Endothelial cell of umbilical vein (primary cell): ENCODE measurements around the gene FOXB1. TPM values are rescaled to one million over a fixed set of nuclear protein-coding genes. Genes with fewer than 3 reads are reported as not detected.

Experiments used
- BruUV-seq: library from RNA; stranded (reverse); fragments of 400-500 nt; replicated peaks from 2 replicates; lab custom pipeline; 2021; lab: Mats Ljungman, UMichigan
- CTCF ChIA-PET: fragments of 300-600, 350-600 bp; sonication (Branson Sonifier 250); formaldehyde crosslinking; loops from one replicate; lab custom pipeline; 2021; ENCODE audit warnings: antibody characterized with exemption, inconsistent platforms; lab: Charles Lee
- POLR2A ChIA-PET: fragments of 300-600, 350-600 bp; sonication (Branson Sonifier 250); formaldehyde crosslinking; loops from one replicate; lab custom pipeline; 2021; ENCODE audit warnings: antibody characterized with exemption, inconsistent platforms; lab: Charles Lee
- DNase-seq: peaks from one replicate; pipeline ENCODE4 v3.0.0-alpha.2; 2011; ENCODE audit warnings: low read depth, low spot score
- FAIRE-seq: peaks from 2 replicates; lab custom pipeline; 2011; peaks lifted over from hg19 to GRCh38; lab: Jason Lieb, UNC
- H2AFZ ChIP-seq: 2 replicates; pipeline ENCODE4 v1.6.0; 2012; ENCODE audit warnings: low read depth, low read length, control low read depth, inconsistent platforms
- H3K27ac ChIP-seq: 2 replicates; pipeline ENCODE4 v1.5.1; 2011; ENCODE audit warnings: low read depth, mild to moderate bottlenecking, control low read depth, low read length, moderate library complexity; ENCODE audit not compliant: insufficient read depth
- H3K27me3 ChIP-seq, 2 experiments: 2 replicates each; pipeline versions ENCODE4 v1.6.0 to v1.6.1; 2011; ENCODE audit warnings: low read length in 2 of 2, mixed read lengths in 1 of 2; ENCODE audit not compliant: control insufficient read depth in 2 of 2, insufficient read depth in 2 of 2
- H3K36me3 ChIP-seq, 2 experiments: 2 replicates in 1 of 2; 3 replicates in 1 of 2; pipeline ENCODE4 v1.5.1; 2011; ENCODE audit warnings: low read length in 2 of 2, mild to moderate bottlenecking in 1 of 2, moderate library complexity in 1 of 2; ENCODE audit not compliant: control insufficient read depth in 2 of 2, insufficient read depth in 2 of 2; ENCODE audit errors: extremely low read depth in 1 of 2
- H3K4me1 ChIP-seq: 3 replicates; pipeline ENCODE4 v1.5.1; 2011; ENCODE audit warnings: mild to moderate bottlenecking, low read length; ENCODE audit not compliant: control insufficient read depth, insufficient read depth; ENCODE audit errors: extremely low read depth
- H3K4me2 ChIP-seq: 2 replicates; pipeline ENCODE4 v1.6.1; 2011; ENCODE audit warnings: low read length, control low read depth, mixed read lengths; ENCODE audit not compliant: insufficient read depth
- H3K4me3 ChIP-seq, 3 experiments: fragments of 200-600 bp in 1 of 3; sonication (generic), shearing (Covaris generic) in 1 of 3; replicated peaks in 1 of 3; 2 replicates each; pipeline ENCODE4 v1.5.1; 2011 to 2016; ENCODE audit warnings: control low read depth in 3 of 3, low read length in 3 of 3, mild to moderate bottlenecking in 2 of 3, inconsistent platforms in 1 of 3, low read depth in 1 of 3, moderate library complexity in 1 of 3; ENCODE audit not compliant: insufficient read depth in 1 of 3
- H3K79me2 ChIP-seq: 2 replicates; pipeline ENCODE4 v1.6.0; 2012; ENCODE audit warnings: low read length, inconsistent platforms; ENCODE audit not compliant: control insufficient read depth, insufficient read depth
- H3K9ac ChIP-seq: replicated peaks from 2 replicates; pipeline ENCODE3; 2011; ENCODE audit warnings: low read length, control low read depth; ENCODE audit not compliant: insufficient read depth; ENCODE audit errors: extremely low read depth
- H3K9me1 ChIP-seq: replicated peaks from 3 replicates; pipeline ENCODE4 v1.6.0; 2011; ENCODE audit warnings: mild to moderate bottlenecking, low read length; ENCODE audit not compliant: control insufficient read depth, insufficient read depth; ENCODE audit errors: extremely low read depth
- H3K9me3 ChIP-seq: replicated peaks from 2 replicates; pipeline ENCODE4 v1.5.1; 2012; ENCODE audit warnings: low read length, inconsistent platforms; ENCODE audit not compliant: control insufficient read depth, insufficient read depth
- H4K20me1 ChIP-seq: replicated peaks from 2 replicates; pipeline ENCODE3; 2011; ENCODE audit warnings: mild to moderate bottlenecking, low read length; ENCODE audit not compliant: control insufficient read depth, insufficient read depth; ENCODE audit errors: extremely low read depth
- CTCF ChIP-seq, 2 donors: IDR thresholded peaks; 1 replicate in 1 of 2; 2 replicates in 1 of 2; pipeline ENCODE4 v1.5.1; 2011; ENCODE audit warnings: low read length in 2 of 2, mild to moderate bottlenecking in 2 of 2, moderate library complexity in 2 of 2, control low read depth in 1 of 2, inconsistent platforms in 1 of 2, low read depth in 1 of 2; ENCODE audit not compliant: insufficient read depth in 1 of 2; ENCODE audit errors: extremely low read depth in 1 of 2
- EZH2 ChIP-seq: IDR thresholded peaks from 2 replicates; pipeline ENCODE4 v1.6.1; 2012; ENCODE audit warnings: borderline replicate concordance, low read depth, mild to moderate bottlenecking, moderate library complexity, low read length, inconsistent platforms; ENCODE audit not compliant: severe bottlenecking
- FOS ChIP-seq: IDR thresholded peaks from 2 replicates; pipeline ENCODE4 v1.6.1; 2011; ENCODE audit warnings: mild to moderate bottlenecking, low read length, moderate library complexity, borderline replicate concordance; ENCODE audit not compliant: insufficient read depth
- GATA2 ChIP-seq: IDR thresholded peaks from 2 replicates; pipeline ENCODE4 v1.7.0; 2011; ENCODE audit warnings: low read depth, mild to moderate bottlenecking, moderate library complexity, mixed read lengths, low read length; ENCODE audit not compliant: insufficient read length, insufficient read depth
- JUN ChIP-seq: IDR thresholded peaks from 2 replicates; pipeline ENCODE4 v1.6.1; 2011; ENCODE audit warnings: borderline replicate concordance, low read depth; ENCODE audit not compliant: insufficient read length, insufficient read depth
- MAX ChIP-seq: IDR thresholded peaks from 2 replicates; pipeline ENCODE4 v1.6.1; 2011; ENCODE audit not compliant: insufficient read depth, insufficient read length
- MYC ChIP-seq: IDR thresholded peaks from one replicate; pipeline ENCODE4 v1.6.1; 2011; ENCODE audit warnings: mild to moderate bottlenecking, low read depth, low read length
- POLR2A ChIP-seq: IDR thresholded peaks from 2 replicates; pipeline ENCODE4 v1.6.1; 2012; ENCODE audit warnings: low read depth, mild to moderate bottlenecking, control low read depth, low read length
- POLR2AphosphoS5 ChIP-seq: IDR thresholded peaks from 2 replicates; pipeline ENCODE4 v1.6.1; 2012; ENCODE audit warnings: low read depth, mild to moderate bottlenecking, control low read depth, low read length, moderate library complexity; ENCODE audit not compliant: insufficient read depth
- dilution Hi-C: fragments of 300-500 bp; cut with MboI; formaldehyde crosslinking; loops from one replicate; pipeline ENCODE4 v1.15.0; 2019; ENCODE audit warnings: low sequenced_read_pairs; ENCODE audit not compliant: extremely low pct_ligation_motif_present
- intact Hi-C: fragments of 100-400 bp; cut with micrococcal nuclease; formaldehyde crosslinking; loops from one replicate; pipeline ENCODE4 v1.10.0; 2022
- polyA plus RNA-seq, 4 experiments: library from polyadenylated mRNA; depleted of rRNA in 3 of 4; stranded (reverse) in 3 of 4; unstranded in 1 of 4; fragments of >200 nt; gene quantifications; 2 replicates each; pipeline versions ENCODE4 v1.2.1 to v1.2.3, GENCODE V29; 2011 to 2012; ENCODE audit warnings: missing spikeins in 1 of 4
- total RNA-seq: library from RNA; stranded (reverse); gene quantifications from 2 replicates; pipeline ENCODE4 v1.2.3, GENCODE V29; 2021

FOXB1 gene
- total and polyA plus RNA-seq, 2 donors (not counting 3 experiments of a cell fraction or from before 2014, with no cell fraction given), result not detected

- Histone ChIP-seq H2AFZ (no peak overlapping the region), H3K9me3 (no peaks in the 10 kb centered on the region), H3K27me3 (peaks cover 0 to 5% of the 10 kb centered on the region in 2 experiments), H3K27ac (no peak overlapping the region), H3K79me2 (no peaks in the 10 kb centered on the region), H3K4me2 (no peak overlapping the region), H3K4me1 (no peaks in the 10 kb centered on the region), H4K20me1 (no peaks in the 10 kb centered on the region), H3K4me3 (no peak overlapping the region), H3K9ac (no peak overlapping the region), H3K9me1 (no peaks in the 10 kb centered on the region), H3K36me3 (no peaks in the 10 kb centered on the region)
- ChIA-PET POLR2A (no interaction called here), CTCF (interaction anchor here (1.2 kb wide), 1 partner anchor 9 kb away, joined by 3 read pairs; no protein-coding TSS in a partner anchor)
- no peak for DNase-seq
- TF ChIP-seq CTCF (IDR thresholded peaks at IDR 0.05; ENCODE audit: extremely low read depth in 1 of 2, insufficient read depth in 1 of 2, low read depth in 1 of 2, low read length in 2 of 2) (no peak), JUN (no peak), MAX (no peak), EZH2 (no peak), FOS (no peak), POLR2AphosphoS5 (no peak), POLR2A (no peak), GATA2 (no peak), MYC (no peak)
- dilution Hi-C loops (no loop called here), intact Hi-C loops (no loop called here)
- FAIRE-seq, result no peak
- no TSS peak for BruUV-seq
These were observed 48.7 kb downstream of the FOXB1 start for GRCh38 chr15:60052796-60053195.
